GM13976 (cell line): ENCODE results near the gene DPH2.

ENCODE experiments used
- DNase-seq: peaks from one replicate; pipeline ENCODE4 v3.0.0; 2012; ENCODE audit warnings: low spot score
- in situ Hi-C: fragments of 300-500 bp; cut with MboI; formaldehyde crosslinking; loops from one replicate; pipeline ENCODE4 v1.12.0; 2022; ENCODE audit warnings: low sequenced_read_pairs, mixed read lengths, inconsistent platforms; ENCODE audit not compliant: unreplicated experiment
- TF ChIP-seq, protein P1 (sequence below): IDR thresholded peaks from 2 replicates; pipeline ENCODE4 v1.5.1; 2012; ENCODE audit warnings: borderline replicate concordance, mild to moderate bottlenecking; ENCODE audit not compliant: insufficient read depth; ENCODE audit errors: extremely low read depth, missing control alignments, control extremely low read depth

DPH2 gene

DNA sequence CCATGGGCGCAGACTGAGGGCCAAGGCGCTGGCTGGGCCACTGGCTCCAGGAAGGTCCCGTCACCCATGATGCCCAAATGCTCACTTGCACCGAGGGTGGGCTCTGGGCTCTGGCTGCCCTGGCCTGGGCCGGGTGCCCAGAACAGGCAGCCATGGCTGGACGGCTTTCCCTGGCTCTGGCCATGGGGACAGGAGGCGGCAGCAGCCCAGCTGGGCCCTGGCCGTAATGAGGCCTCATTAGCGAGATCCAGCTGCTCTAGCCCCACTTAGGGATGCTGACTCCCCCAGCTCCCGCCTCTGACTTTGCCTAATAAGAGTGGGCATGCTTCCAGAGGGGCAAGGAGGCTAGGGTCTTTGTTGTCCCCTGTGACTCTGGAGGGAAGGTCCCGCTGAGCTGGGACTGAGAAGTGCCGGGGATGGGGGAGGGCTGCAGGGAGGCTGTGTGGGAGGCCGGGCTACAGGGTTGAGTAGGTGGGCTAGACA lies 49.7 kb downstream of the DPH2 start:
- DNase-seq = no peak
- in situ Hi-C loops = no loop called here
- TF ChIP-seq, protein P1, sequence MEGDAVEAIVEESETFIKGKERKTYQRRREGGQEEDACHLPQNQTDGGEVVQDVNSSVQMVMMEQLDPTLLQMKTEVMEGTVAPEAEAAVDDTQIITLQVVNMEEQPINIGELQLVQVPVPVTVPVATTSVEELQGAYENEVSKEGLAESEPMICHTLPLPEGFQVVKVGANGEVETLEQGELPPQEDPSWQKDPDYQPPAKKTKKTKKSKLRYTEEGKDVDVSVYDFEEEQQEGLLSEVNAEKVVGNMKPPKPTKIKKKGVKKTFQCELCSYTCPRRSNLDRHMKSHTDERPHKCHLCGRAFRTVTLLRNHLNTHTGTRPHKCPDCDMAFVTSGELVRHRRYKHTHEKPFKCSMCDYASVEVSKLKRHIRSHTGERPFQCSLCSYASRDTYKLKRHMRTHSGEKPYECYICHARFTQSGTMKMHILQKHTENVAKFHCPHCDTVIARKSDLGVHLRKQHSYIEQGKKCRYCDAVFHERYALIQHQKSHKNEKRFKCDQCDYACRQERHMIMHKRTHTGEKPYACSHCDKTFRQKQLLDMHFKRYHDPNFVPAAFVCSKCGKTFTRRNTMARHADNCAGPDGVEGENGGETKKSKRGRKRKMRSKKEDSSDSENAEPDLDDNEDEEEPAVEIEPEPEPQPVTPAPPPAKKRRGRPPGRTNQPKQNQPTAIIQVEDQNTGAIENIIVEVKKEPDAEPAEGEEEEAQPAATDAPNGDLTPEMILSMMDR = no peak

DNA sequence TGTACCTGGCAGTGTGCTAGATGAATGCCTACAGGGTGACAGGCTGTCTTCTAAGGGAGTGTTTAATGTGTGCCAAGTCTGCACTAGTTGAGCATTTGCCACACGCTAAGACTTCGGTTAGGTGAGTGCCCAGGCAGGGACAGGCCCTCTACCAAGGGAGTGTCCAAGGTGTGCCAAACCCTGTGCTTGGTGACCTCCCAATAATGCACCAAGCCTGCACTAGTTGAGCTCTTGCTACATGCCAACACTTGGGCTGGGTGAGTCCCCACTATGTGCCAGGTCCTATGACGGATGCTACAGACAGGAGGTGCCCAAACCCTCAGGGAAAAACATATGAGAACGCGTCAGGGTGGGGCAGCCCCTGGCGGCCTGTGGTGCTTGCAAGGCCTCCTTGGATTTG lies 50.7 kb downstream of the DPH2 start:
- no peak for DNase-seq
- TF ChIP-seq, protein P1 = no peak
- in situ Hi-C loops = no loop called here

DNA sequence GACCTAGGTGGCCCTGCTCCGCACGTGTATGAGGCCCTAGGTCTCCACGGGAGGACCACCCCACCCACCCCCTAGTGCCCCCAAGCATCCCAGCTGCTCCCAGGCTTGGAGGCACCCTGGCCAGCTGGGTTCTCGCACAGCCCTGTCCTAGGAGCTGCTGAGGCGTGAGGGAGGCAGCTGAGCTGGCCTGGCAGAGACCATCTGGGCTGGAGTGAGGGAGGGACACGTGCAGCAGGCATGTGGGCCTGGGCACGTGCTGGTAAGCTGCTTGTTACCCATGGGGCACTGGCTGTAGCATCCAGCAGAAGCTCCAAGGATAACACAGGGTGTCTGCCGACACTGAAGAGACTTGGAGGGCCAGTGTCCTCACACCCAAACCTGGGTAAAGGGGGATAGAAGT lies 51.3 kb downstream of the DPH2 start:
- TF ChIP-seq, protein P1 = no peak
- no peak for DNase-seq
- in situ Hi-C loops = no loop called here

DNA sequence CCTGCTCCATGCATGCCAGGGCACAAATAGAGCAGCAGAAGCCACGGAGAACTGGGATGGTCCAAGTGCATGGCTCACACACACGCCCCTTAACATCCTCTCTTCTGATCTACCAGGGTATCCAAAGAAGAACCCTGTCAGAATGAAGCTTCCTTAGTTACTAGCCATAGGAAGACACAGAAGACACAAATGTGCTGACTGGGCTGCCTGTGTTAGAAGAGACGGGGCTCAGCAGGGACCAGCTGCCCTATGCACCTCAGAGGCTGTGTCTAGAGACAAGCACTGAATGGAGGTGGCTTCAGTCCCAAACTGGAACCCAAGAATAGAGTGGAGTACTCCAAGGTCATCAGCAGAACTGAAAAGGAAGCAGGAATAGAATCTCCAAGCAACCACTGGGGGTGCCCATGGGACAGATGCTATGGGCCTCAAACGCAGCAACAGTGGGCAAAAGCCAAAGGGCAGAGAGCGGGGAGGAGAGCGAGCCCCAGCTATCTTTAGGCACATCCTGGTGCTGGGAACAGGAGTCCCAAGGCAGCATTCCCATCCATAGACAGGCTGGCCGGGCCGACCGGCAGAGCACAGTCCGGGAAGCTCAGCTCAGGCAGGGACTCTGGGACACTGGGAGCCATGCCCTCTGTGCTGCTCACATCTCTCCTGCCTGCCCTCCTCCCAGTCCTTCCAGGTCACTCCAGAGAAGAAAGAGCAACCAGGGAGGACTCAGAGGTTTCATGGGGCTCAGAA lies 51.9 kb downstream of the DPH2 start:
- in situ Hi-C loops = no loop called here
- DNase-seq = no peak
- TF ChIP-seq, protein P1 = no peak
